Measurements from ENCODE around the gene UGT1A9.

DNA sequence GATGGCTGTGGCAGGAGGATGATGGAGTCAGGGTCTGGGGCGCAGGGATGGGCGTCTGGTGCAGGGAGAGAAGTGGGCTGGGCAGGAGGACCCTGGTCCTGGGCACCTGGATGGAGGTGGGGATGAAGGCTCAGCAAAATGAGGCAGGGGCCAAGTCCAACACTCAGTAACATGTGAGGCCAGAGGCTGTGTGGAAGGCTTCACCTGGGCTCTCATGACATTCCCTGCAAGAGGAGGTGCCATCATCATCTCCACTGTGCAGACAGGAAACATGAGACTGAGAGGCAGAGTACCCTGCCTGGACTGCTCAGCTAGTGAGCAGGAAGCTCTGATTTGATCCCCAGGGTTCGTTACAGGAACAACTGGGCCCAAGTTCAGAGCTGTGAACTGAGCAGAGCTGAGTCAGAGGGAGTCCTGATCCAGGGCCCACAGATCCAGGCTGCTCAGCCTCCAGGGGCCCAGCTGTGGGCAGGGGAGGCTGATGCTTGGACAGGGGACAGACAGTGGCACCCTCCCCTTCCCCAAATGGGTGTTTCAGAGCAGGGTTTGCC, 145.7 kb downstream of the UGT1A9 start:
- TF ChIP-seq, protein P1, sequence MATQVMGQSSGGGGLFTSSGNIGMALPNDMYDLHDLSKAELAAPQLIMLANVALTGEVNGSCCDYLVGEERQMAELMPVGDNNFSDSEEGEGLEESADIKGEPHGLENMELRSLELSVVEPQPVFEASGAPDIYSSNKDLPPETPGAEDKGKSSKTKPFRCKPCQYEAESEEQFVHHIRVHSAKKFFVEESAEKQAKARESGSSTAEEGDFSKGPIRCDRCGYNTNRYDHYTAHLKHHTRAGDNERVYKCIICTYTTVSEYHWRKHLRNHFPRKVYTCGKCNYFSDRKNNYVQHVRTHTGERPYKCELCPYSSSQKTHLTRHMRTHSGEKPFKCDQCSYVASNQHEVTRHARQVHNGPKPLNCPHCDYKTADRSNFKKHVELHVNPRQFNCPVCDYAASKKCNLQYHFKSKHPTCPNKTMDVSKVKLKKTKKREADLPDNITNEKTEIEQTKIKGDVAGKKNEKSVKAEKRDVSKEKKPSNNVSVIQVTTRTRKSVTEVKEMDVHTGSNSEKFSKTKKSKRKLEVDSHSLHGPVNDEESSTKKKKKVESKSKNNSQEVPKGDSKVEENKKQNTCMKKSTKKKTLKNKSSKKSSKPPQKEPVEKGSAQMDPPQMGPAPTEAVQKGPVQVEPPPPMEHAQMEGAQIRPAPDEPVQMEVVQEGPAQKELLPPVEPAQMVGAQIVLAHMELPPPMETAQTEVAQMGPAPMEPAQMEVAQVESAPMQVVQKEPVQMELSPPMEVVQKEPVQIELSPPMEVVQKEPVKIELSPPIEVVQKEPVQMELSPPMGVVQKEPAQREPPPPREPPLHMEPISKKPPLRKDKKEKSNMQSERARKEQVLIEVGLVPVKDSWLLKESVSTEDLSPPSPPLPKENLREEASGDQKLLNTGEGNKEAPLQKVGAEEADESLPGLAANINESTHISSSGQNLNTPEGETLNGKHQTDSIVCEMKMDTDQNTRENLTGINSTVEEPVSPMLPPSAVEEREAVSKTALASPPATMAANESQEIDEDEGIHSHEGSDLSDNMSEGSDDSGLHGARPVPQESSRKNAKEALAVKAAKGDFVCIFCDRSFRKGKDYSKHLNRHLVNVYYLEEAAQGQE (IDR thresholded peaks at IDR 0.05; ENCODE audit: unreplicated experiment), result no peak
- no peak for TF ChIP-seq POLR2AphosphoS5 (IDR thresholded peaks at IDR 0.05; ENCODE audit: low read depth)
- TF ChIP-seq, protein P2, sequence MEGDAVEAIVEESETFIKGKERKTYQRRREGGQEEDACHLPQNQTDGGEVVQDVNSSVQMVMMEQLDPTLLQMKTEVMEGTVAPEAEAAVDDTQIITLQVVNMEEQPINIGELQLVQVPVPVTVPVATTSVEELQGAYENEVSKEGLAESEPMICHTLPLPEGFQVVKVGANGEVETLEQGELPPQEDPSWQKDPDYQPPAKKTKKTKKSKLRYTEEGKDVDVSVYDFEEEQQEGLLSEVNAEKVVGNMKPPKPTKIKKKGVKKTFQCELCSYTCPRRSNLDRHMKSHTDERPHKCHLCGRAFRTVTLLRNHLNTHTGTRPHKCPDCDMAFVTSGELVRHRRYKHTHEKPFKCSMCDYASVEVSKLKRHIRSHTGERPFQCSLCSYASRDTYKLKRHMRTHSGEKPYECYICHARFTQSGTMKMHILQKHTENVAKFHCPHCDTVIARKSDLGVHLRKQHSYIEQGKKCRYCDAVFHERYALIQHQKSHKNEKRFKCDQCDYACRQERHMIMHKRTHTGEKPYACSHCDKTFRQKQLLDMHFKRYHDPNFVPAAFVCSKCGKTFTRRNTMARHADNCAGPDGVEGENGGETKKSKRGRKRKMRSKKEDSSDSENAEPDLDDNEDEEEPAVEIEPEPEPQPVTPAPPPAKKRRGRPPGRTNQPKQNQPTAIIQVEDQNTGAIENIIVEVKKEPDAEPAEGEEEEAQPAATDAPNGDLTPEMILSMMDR (conservative IDR thresholded peaks at IDR 0.05; ENCODE audit: low read depth in 2 of 2), result no peak

Data from GM23338 (cell line).